Ectodermal cell (in vitro differentiated cells): Measurements from ENCODE around the gene GRAMD1A.

Experiments used
- H3K27ac ChIP-seq: 2 replicates; pipeline ENCODE4 v1.7.0; 2013; ENCODE audit warnings: mild to moderate bottlenecking, low read depth, low read length; ENCODE audit not compliant: insufficient read depth, poor library complexity, severe bottlenecking
- H3K27me3 ChIP-seq: 2 replicates; pipeline ENCODE4 v1.7.0; 2013; ENCODE audit warnings: mild to moderate bottlenecking, low read length; ENCODE audit not compliant: insufficient read depth, control insufficient read depth, poor library complexity, severe bottlenecking
- H3K36me3 ChIP-seq: one replicate; pipeline ENCODE4 v1.7.0; 2013; ENCODE audit warnings: low read length; ENCODE audit not compliant: control insufficient read depth, insufficient read depth
- H3K4me1 ChIP-seq: one replicate; pipeline ENCODE4 v1.7.0; 2013; ENCODE audit warnings: low read length; ENCODE audit not compliant: control insufficient read depth, insufficient read depth
- H3K4me3 ChIP-seq: 2 replicates; pipeline ENCODE4 v1.7.0; 2013; ENCODE audit warnings: low read depth, low read length, control low read depth; ENCODE audit not compliant: insufficient read depth
- H3K9me3 ChIP-seq: 2 replicates; pipeline ENCODE4 v1.7.0; 2013; ENCODE audit warnings: mild to moderate bottlenecking, low read length, moderate library complexity; ENCODE audit not compliant: control insufficient read depth
- WGBS, 2 experiments: methylation state at CpG; one replicate each; pipeline ENCODE4 v1.1.7; 2013; ENCODE audit warnings: missing lambda C conversion rate in 2 of 2; 5-methylcytosine and 5-hydroxymethylcytosine counted together

GRAMD1A gene

GRCh38 chr19:35054626-35055025 lies 54.5 kb downstream of the GRAMD1A start:
- WGBS, 2 experiments: 88 to 89% methylated on average over 9 of the region's 9 CpGs
- H3K27ac ChIP-seq: no peak overlapping the region
- H3K4me1 ChIP-seq: no peaks in the 10 kb centered on the region
- no peak overlapping the region for H3K4me3 ChIP-seq
- H3K27me3 ChIP-seq: no peaks in the 10 kb centered on the region
- H3K36me3 ChIP-seq: no peaks in the 10 kb centered on the region
- no peaks in the 10 kb centered on the region for H3K9me3 ChIP-seq

GRCh38 chr19:35055715-35056179 lies 55.6 kb downstream of the GRAMD1A start:
- Histone ChIP-seq H3K4me1 (no peaks in the 10 kb centered on the region), H3K9me3 (no peaks in the 10 kb centered on the region), H3K27ac (no peak overlapping the region), H3K36me3 (no peaks in the 10 kb centered on the region), H3K27me3 (no peaks in the 10 kb centered on the region), H3K4me3 (no peak overlapping the region)
- 7 to 11% methylated on average over 3 of the region's 3 CpGs for WGBS, 2 experiments

GRCh38 chr19:35056513-35057063 lies 56.5 kb downstream of the GRAMD1A start:
- Histone ChIP-seq H3K27me3 (no peaks in the 10 kb centered on the region), H3K4me3 (no peak overlapping the region), H3K9me3 (no peaks in the 10 kb centered on the region), H3K4me1 (no peaks in the 10 kb centered on the region), H3K36me3 (no peaks in the 10 kb centered on the region), H3K27ac (no peak overlapping the region)
- WGBS, 2 experiments: 70 to 79% methylated on average over 6 of the region's 6 CpGs

- Histone ChIP-seq H3K9me3 (no peaks in the 10 kb centered on the region), H3K27me3 (no peaks in the 10 kb centered on the region), H3K4me1 (no peaks in the 10 kb centered on the region), H3K27ac (no peak overlapping the region), H3K36me3 (no peaks in the 10 kb centered on the region), H3K4me3 (no peak overlapping the region)
- WGBS, 2 experiments: 90% methylated on average over 2 of the region's 2 CpGs; no CpG with 5 or more reads in 1 of the 2 experiments
Measured at GRCh38 chr19:35058370-35058769, 58.2 kb downstream of the GRAMD1A start.

GRCh38 chr19:35059006-35059798 lies 59.1 kb downstream of the GRAMD1A start:
- H3K36me3 ChIP-seq: no peaks in the 10 kb centered on the region
- H3K4me1 ChIP-seq: no peaks in the 10 kb centered on the region
- H3K9me3 ChIP-seq: no peaks in the 10 kb centered on the region
- H3K27ac ChIP-seq: no peak overlapping the region
- no peak overlapping the region for H3K4me3 ChIP-seq
- WGBS, 2 experiments: 90 to 93% methylated on average over 26 of the region's 26 CpGs
- no peaks in the 10 kb centered on the region for H3K27me3 ChIP-seq

GRCh38 chr19:35059799-35060091 lies 59.6 kb downstream of the GRAMD1A start:
- Histone ChIP-seq H3K27me3 (no peaks in the 10 kb centered on the region), H3K4me3 (no peak overlapping the region), H3K27ac (no peak overlapping the region), H3K36me3 (no peaks in the 10 kb centered on the region), H3K9me3 (no peaks in the 10 kb centered on the region), H3K4me1 (no peaks in the 10 kb centered on the region)
- WGBS, 2 experiments: 90 to 91% methylated on average over 15 of the region's 15 CpGs

- Histone ChIP-seq H3K4me1 (no peaks in the 10 kb centered on the region), H3K4me3 (no peak overlapping the region), H3K9me3 (no peaks in the 10 kb centered on the region), H3K36me3 (no peaks in the 10 kb centered on the region), H3K27me3 (no peaks in the 10 kb centered on the region), H3K27ac (no peak overlapping the region)
- 93 to 95% methylated on average over 29 of the region's 29 CpGs for WGBS, 2 experiments
Measured at GRCh38 chr19:35060160-35060855, 60.2 kb downstream of the GRAMD1A start.

- H3K27me3 ChIP-seq: no peaks in the 10 kb centered on the region
- H3K9me3 ChIP-seq: no peaks in the 10 kb centered on the region
- no peak overlapping the region for H3K27ac ChIP-seq
- H3K4me3 ChIP-seq: no peak overlapping the region
- no peaks in the 10 kb centered on the region for H3K4me1 ChIP-seq
- H3K36me3 ChIP-seq: no peaks in the 10 kb centered on the region
- WGBS, 2 experiments: 91 to 95% methylated on average over 7 of the region's 7 CpGs
Measured at GRCh38 chr19:35061583-35062373, 61.7 kb downstream of the GRAMD1A start.

- Histone ChIP-seq H3K4me3 (no peak overlapping the region), H3K9me3 (no peaks in the 10 kb centered on the region), H3K36me3 (no peaks in the 10 kb centered on the region), H3K27me3 (no peaks in the 10 kb centered on the region), H3K4me1 (peaks cover under 1% of the 10 kb centered on the region), H3K27ac (no peak overlapping the region)
- whole genome bisulfite sequencing, 2 experiments: 93% methylated on average over 7 of the region's 7 CpGs
Measured at GRCh38 chr19:35062942-35063341, 62.8 kb downstream of the GRAMD1A start.
